ENCODE data around the gene GNAS. TPM values are rescaled to one million over a fixed set of nuclear protein-coding genes. Genes with fewer than 3 reads are reported as not detected.
"Not testable (repeated sequence)": the region's sequence is repeated elsewhere in the genome, so short reads cannot be mapped to it uniquely, and the experiment has no call there.

Gene GNAS
- total RNA-seq, 1 donor from 2014 or later = 617 TPM

GRCh38 chr20:58944610-58945009, 92.1 kb downstream of the GNAS start:
- no peak for ATAC-seq
- no peak for DNase-seq (ENCODE audit: low spot score)
- intact Hi-C loops (cut with DNase I) = no loop called here

- DNase-seq (ENCODE audit: low spot score) = no peak
- no peak for ATAC-seq
- intact Hi-C loops (cut with DNase I) = no loop called here
Observed at GRCh38 chr20:58945965-58946631, 93.6 kb downstream of the GNAS start.

- intact Hi-C loops (cut with DNase I); ATAC-seq: not testable (repeated sequence)
Observed at GRCh38 chr20:58947797-58948388, 95.4 kb downstream of the GNAS start.

GRCh38 chr20:58950603-58951002, 98.1 kb downstream of the GNAS start:
- ATAC-seq (no peak), DNase-seq (ENCODE audit: low spot score) (no peak)
- intact Hi-C loops (cut with DNase I) = no loop called here

More at GRCh38 chr20:58947797-58948388, 95.4 kb downstream of the GNAS start:
- not testable (repeated sequence) for DNase-seq (ENCODE audit: low spot score)

GRCh38 chr20:58953050-58953449, 100.5 kb downstream of the GNAS start:
- DNase-seq (ENCODE audit: low spot score) = no peak
- intact Hi-C loops (cut with DNase I) = no loop called here
- ATAC-seq = no peak

GRCh38 chr20:58956078-58956477, 103.6 kb downstream of the GNAS start:
- DNase-seq (ENCODE audit: low spot score) (no peak), ATAC-seq (no peak)
- intact Hi-C loops (cut with DNase I) = no loop called here

- intact Hi-C loops (cut with DNase I) = no loop called here
- ATAC-seq = no peak
- DNase-seq (ENCODE audit: low spot score) = no peak
Observed at GRCh38 chr20:58959652-58960051, 107.1 kb downstream of the GNAS start.

Small RNAs within 50 kb of the gene (microRNA-seq; reads per million reads assigned to microRNA genes)
- not detected for gene MIR298

Other genes starting within 250 kb of the GNAS start
- gene STX16, start 201.4 kb upstream of the GNAS start, total RNA-seq = 78.7 TPM
- 47.5 TPM for gene NPEPL1, start 159.9 kb upstream of the GNAS start, total RNA-seq
- 1.5 TPM for gene GNAS-AS1, start 1.8 kb upstream of the GNAS start, total RNA-seq
- gene NELFCD, start 128.5 kb downstream of the GNAS start, total RNA-seq = 50.7 TPM
- 151 TPM for gene CTSZ, start 154.5 kb downstream of the GNAS start, total RNA-seq
- 1.0 TPM for gene TUBB1, start 166.7 kb downstream of the GNAS start, total RNA-seq
- gene ATP5F1E, start 179.6 kb downstream of the GNAS start, total RNA-seq = 38.4 TPM
- 30.5 TPM for gene PRELID3B, start 190.1 kb downstream of the GNAS start, total RNA-seq

All from sciatic nerve (tissue), 2 donors.